ENCODE results near the gene RIPOR2. TPM values are rescaled to one million over a fixed set of nuclear protein-coding genes. Genes with fewer than 3 reads are reported as not detected.

Gene RIPOR2
- total and polyA plus RNA-seq, 2 experiments from 2014 or later, result 9.5 to 22.5 TPM

DNA sequence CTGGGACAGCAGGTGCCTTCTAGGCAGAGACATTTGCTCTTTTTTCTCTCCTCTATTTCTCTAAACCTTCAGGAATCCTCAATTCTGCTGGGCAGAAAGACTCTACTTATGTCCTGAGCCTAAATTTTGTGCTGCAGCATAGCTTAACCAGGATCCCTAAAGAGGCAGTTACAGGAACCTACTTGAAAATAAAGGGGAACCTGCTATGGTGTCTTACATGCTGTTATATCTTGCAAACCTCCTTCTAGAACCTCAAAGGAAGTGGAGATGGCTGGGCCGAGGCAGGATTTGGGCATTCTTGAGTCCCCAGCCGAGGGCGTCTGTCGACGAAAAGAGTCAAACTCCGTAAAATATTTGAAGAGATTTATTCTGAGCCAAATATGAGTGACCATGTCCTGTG lies 178.1 kb downstream of the RIPOR2 start (continued):
- no peak for TF ChIP-seq ZNF114 (CRISPR knock-in tag; IDR thresholded peaks at IDR 0.05)
- no peak for TF ChIP-seq NANOG (IDR thresholded peaks at IDR 0.05; ENCODE audit: borderline replicate concordance)
- TF ChIP-seq, protein P1, sequence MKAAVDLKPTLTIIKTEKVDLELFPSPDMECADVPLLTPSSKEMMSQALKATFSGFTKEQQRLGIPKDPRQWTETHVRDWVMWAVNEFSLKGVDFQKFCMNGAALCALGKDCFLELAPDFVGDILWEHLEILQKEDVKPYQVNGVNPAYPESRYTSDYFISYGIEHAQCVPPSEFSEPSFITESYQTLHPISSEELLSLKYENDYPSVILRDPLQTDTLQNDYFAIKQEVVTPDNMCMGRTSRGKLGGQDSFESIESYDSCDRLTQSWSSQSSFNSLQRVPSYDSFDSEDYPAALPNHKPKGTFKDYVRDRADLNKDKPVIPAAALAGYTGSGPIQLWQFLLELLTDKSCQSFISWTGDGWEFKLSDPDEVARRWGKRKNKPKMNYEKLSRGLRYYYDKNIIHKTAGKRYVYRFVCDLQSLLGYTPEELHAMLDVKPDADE (IDR thresholded peaks at IDR 0.05), result no peak
- no peak for TF ChIP-seq EZH2phosphoT487 (IDR thresholded peaks at IDR 0.05; ENCODE audit: unreplicated experiment)

DNA sequence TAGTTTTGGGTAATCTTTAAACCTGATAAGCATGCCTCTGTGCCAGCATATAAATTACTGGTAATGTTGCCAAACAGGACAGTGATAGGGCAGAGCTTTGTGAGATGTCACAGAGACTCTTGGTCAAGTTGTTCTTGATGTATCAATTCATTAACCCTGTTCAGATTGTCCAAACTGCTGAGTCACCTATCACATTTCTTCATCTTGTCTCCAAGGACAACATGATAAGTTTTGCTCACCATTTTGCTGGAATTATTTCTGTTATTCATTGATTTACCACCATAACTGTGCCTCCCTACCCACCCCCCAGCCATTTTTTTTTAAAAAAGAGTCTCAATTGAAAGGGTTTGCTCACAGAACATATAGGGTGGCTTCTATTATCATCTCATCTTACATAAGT lies 180.5 kb downstream of the RIPOR2 start:
- Mint-ChIP-seq H3K27ac (no peak overlapping the region), H3K9me3 (peaks cover 6% of the 10 kb centered on the region; the same call in 1 of the 3 replicates), H3K4me1 (no peaks in the 10 kb centered on the region), H3K36me3 (ENCODE audit: low read depth) (no peaks in the 10 kb centered on the region), H3K4me3 (no peak overlapping the region), H3K27me3 (ENCODE audit: insufficient read depth, low read depth, poor library complexity) (peaks cover 1% of the 10 kb centered on the region)
- H3K4me3 ChIP-seq, result no peak overlapping the region
- ATAC-seq (no peak), DNase-seq (ENCODE audit: low spot score) (no peak)
- TF ChIP-seq ZNF331 (CRISPR knock-in tag; IDR thresholded peaks at IDR 0.05; ENCODE audit: low read depth) (no peak), EZH2phosphoT487 (IDR thresholded peaks at IDR 0.05; ENCODE audit: unreplicated experiment) (no peak), STAT1 (IDR thresholded peaks at IDR 0.05; ENCODE audit: unreplicated experiment) (no peak), JUNB (IDR thresholded peaks at IDR 0.05; ENCODE audit: unreplicated experiment) (no peak), EZH2 (IDR thresholded peaks at IDR 0.05; ENCODE audit: low read depth, unreplicated experiment) (no peak), ZNF114 (CRISPR knock-in tag; IDR thresholded peaks at IDR 0.05) (no peak)
- TF ChIP-seq, protein P1 (IDR thresholded peaks at IDR 0.05), result no peak
- TF ChIP-seq, protein P2, sequence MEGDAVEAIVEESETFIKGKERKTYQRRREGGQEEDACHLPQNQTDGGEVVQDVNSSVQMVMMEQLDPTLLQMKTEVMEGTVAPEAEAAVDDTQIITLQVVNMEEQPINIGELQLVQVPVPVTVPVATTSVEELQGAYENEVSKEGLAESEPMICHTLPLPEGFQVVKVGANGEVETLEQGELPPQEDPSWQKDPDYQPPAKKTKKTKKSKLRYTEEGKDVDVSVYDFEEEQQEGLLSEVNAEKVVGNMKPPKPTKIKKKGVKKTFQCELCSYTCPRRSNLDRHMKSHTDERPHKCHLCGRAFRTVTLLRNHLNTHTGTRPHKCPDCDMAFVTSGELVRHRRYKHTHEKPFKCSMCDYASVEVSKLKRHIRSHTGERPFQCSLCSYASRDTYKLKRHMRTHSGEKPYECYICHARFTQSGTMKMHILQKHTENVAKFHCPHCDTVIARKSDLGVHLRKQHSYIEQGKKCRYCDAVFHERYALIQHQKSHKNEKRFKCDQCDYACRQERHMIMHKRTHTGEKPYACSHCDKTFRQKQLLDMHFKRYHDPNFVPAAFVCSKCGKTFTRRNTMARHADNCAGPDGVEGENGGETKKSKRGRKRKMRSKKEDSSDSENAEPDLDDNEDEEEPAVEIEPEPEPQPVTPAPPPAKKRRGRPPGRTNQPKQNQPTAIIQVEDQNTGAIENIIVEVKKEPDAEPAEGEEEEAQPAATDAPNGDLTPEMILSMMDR (conservative IDR thresholded peaks at IDR 0.05; ENCODE audit: low read depth in 2 of 2), result no peak
- TF ChIP-seq, protein P3, sequence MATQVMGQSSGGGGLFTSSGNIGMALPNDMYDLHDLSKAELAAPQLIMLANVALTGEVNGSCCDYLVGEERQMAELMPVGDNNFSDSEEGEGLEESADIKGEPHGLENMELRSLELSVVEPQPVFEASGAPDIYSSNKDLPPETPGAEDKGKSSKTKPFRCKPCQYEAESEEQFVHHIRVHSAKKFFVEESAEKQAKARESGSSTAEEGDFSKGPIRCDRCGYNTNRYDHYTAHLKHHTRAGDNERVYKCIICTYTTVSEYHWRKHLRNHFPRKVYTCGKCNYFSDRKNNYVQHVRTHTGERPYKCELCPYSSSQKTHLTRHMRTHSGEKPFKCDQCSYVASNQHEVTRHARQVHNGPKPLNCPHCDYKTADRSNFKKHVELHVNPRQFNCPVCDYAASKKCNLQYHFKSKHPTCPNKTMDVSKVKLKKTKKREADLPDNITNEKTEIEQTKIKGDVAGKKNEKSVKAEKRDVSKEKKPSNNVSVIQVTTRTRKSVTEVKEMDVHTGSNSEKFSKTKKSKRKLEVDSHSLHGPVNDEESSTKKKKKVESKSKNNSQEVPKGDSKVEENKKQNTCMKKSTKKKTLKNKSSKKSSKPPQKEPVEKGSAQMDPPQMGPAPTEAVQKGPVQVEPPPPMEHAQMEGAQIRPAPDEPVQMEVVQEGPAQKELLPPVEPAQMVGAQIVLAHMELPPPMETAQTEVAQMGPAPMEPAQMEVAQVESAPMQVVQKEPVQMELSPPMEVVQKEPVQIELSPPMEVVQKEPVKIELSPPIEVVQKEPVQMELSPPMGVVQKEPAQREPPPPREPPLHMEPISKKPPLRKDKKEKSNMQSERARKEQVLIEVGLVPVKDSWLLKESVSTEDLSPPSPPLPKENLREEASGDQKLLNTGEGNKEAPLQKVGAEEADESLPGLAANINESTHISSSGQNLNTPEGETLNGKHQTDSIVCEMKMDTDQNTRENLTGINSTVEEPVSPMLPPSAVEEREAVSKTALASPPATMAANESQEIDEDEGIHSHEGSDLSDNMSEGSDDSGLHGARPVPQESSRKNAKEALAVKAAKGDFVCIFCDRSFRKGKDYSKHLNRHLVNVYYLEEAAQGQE (IDR thresholded peaks at IDR 0.05; ENCODE audit: unreplicated experiment), result no peak
- TF ChIP-seq, protein P4, sequence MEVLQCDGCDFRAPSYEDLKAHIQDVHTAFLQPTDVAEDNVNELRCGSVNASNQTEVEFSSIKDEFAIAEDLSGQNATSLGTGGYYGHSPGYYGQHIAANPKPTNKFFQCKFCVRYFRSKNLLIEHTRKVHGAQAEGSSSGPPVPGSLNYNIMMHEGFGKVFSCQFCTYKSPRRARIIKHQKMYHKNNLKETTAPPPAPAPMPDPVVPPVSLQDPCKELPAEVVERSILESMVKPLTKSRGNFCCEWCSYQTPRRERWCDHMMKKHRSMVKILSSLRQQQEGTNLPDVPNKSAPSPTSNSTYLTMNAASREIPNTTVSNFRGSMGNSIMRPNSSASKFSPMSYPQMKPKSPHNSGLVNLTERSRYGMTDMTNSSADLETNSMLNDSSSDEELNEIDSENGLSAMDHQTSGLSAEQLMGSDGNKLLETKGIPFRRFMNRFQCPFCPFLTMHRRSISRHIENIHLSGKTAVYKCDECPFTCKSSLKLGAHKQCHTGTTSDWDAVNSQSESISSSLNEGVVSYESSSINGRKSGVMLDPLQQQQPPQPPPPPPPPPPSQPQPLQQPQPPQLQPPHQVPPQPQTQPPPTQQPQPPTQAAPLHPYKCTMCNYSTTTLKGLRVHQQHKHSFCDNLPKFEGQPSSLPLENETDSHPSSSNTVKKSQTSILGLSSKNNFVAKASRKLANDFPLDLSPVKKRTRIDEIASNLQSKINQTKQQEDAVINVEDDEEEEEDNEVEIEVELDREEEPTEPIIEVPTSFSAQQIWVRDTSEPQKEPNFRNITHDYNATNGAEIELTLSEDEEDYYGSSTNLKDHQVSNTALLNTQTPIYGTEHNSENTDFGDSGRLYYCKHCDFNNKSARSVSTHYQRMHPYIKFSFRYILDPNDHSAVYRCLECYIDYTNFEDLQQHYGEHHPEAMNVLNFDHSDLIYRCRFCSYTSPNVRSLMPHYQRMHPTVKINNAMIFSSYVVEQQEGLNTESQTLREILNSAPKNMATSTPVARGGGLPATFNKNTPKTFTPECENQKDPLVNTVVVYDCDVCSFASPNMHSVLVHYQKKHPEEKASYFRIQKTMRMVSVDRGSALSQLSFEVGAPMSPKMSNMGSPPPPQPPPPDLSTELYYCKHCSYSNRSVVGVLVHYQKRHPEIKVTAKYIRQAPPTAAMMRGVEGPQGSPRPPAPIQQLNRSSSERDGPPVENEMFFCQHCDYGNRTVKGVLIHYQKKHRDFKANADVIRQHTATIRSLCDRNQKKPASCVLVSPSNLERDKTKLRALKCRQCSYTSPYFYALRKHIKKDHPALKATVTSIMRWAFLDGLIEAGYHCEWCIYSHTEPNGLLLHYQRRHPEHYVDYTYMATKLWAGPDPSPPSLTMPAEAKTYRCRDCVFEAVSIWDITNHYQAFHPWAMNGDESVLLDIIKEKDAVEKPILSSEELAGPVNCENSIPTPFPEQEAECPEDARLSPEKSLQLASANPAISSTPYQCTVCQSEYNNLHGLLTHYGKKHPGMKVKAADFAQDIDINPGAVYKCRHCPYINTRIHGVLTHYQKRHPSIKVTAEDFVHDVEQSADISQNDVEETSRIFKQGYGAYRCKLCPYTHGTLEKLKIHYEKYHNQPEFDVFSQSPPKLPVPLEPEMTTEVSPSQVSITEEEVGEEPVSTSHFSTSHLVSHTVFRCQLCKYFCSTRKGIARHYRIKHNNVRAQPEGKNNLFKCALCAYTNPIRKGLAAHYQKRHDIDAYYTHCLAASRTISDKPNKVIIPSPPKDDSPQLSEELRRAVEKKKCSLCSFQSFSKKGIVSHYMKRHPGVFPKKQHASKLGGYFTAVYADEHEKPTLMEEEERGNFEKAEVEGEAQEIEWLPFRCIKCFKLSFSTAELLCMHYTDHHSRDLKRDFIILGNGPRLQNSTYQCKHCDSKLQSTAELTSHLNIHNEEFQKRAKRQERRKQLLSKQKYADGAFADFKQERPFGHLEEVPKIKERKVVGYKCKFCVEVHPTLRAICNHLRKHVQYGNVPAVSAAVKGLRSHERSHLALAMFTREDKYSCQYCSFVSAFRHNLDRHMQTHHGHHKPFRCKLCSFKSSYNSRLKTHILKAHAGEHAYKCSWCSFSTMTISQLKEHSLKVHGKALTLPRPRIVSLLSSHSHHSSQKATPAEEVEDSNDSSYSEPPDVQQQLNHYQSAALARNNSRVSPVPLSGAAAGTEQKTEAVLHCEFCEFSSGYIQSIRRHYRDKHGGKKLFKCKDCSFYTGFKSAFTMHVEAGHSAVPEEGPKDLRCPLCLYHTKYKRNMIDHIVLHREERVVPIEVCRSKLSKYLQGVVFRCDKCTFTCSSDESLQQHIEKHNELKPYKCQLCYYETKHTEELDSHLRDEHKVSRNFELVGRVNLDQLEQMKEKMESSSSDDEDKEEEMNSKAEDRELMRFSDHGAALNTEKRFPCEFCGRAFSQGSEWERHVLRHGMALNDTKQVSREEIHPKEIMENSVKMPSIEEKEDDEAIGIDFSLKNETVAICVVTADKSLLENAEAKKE (CRISPR knock-in tag; IDR thresholded peaks at IDR 0.05), result no peak
- no peaks in the 10 kb centered on the region for H3K27me3 ChIP-seq (ENCODE audit: insufficient read depth)
- no peaks in the 10 kb centered on the region for H3K36me3 ChIP-seq (ENCODE audit: insufficient read depth)
- no peak overlapping the region for H2AFZ ChIP-seq
- H4K20me1 ChIP-seq (replicated peaks; ENCODE audit: insufficient read depth), result no peaks in the 10 kb centered on the region
- H3K79me2 ChIP-seq (replicated peaks; ENCODE audit: insufficient read depth), result no peaks in the 10 kb centered on the region
- H3F3A ChIP-seq (replicated peaks; ENCODE audit: low read depth), result no peaks in the 10 kb centered on the region
- H3K4me1 ChIP-seq (ENCODE audit: insufficient read depth), result peaks cover 4% of the 10 kb centered on the region; the same call in 1 of the 2 replicates
- H3K4me2 ChIP-seq, result no peak overlapping the region
- no peak overlapping the region for H3K27ac ChIP-seq (ENCODE audit: low read depth)
- peaks cover 6% of the 10 kb centered on the region for H3K9me2 ChIP-seq (ENCODE audit: insufficient read depth)

Data from GM23338 (cell line).